ENCODE results near the gene BPIFB3.
"Not testable (repeated sequence)": the region's sequence is repeated elsewhere in the genome, so short reads cannot be mapped to it uniquely, and the experiment has no call there.

Gene BPIFB3

DNA sequence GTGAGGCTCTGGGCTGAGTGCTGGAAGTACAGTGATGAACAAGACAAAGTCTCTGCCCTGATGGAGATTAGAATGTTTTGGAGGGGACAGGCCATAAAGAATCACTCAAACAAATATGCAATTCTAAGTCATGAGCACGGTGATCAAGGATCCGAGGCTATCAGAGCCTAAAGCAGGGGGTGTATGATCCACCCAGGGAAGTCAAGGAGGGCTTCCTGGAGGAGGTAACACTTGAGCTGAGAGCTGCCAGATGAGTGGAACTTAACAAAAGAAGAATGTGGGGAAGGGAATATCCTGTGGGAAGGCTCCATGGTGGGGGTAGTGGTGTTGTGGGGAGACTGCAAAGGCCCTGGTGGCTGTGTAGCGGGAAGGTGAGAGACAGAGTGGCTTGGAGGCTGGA, 38.0 kb downstream of the BPIFB3 start:
- no peak for DNase-seq (ENCODE audit: low read depth)

DNA sequence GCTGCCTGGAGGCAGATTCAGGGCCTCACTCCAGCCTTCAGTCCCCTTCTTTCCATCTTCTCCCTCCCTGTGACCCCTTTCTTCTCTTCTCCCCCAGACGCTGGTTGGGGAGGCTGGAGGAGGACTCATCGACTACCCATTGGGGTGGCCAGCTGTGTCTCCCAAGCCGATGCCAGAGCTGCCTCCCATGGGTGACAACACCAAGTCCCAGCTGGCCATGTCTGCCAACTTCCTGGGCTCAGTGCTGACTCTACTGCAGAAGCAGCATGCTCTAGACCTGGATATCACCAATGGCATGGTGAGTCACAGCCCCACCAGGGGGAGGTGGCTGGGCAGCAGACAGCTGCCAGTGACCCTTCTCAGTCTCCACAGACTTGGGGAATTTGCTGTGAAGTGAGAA, 38.7 kb downstream of the BPIFB3 start:
- DNase-seq (ENCODE audit: low read depth): no peak

DNA sequence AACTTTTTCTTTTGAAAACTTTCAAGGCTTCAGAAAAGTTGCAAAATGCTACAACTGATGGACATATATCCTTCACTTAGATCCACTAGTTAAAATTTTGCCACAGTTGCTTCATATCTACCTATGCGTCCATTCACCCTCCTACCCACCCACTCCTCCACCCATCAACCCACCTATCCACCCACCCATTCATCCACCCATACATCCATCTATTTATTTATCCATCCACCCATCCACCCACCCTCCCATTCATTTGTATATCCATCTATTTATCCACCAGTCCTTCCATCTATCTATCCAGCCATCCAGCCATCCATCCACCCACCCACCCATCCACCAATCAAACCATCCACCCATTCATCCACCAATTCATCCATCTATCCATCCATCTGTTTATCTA, 39.4 kb downstream of the BPIFB3 start:
- DNase-seq (ENCODE audit: low read depth): no peak

DNA sequence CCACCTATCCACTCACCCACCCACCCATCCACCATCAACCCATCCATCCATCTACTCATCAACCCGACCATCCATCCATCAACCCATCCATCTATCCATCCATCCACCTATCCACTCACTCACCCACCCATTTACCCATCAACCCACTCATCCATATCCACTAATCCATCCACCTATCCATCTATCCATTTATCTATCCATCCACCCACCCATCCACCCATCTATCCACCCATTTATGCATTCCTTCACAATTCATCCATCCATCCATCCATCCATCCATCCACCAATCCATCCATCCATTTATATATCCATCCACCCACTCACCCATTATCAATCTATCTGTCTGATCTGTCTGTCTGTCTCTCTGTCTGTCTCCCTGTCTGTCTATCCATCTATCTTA, 39.9 kb downstream of the BPIFB3 start:
- DNase-seq (ENCODE audit: low read depth): no peak

DNA sequence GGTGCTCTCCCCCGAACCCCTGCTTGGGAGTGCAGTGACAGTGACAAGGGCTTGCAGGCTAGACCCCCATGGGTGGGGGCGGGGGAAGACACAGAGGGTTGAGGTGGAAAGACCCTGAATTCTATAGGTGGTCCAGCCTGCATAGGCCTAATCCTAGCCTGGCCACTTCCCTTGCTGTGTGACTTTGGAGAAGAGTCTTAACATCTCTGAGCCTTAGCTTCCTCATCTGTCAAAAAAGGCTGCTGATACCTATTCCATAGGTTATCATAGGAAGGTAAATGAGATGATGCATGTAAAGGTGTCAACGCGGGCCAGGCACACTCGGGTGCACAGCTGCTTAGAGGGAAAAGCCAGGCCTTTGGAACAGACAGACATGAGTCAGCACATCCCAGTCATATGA, 41.5 kb downstream of the BPIFB3 start:
- DNase-seq (ENCODE audit: low read depth): no peak

DNA sequence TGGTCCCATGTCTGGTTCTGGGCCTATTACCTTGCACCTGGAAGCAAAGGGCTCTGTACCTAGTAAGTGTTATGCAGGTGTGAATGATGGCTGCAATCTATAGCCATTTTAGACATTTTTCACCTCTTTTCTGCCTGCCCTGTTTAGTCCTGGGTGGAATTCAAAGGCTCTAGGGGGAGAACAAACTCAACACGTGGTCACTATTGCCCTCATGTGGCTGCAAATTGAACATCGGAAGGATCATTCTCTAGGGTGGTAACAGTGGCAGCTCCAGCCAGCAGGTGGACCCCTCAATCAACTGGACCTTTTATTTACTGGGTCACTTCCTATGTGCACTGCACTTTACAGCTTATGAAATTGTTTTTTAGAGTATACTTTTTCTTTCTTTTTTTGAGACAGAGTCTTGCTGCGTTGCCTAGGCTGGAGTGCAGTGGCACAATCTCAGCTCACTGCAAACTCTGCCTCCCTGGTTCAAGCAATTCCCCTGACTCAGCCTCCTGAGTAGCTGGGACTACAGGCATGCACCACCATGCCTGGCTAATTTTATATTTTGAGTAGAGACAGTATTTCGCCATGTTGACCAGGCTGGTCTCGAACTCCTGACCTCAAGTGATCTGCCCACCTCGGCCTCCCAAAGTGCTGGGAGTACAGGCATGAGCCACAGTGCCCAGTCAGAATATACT, 42.3 kb downstream of the BPIFB3 start:
- not testable (repeated sequence) for DNase-seq (ENCODE audit: low read depth)

DNA sequence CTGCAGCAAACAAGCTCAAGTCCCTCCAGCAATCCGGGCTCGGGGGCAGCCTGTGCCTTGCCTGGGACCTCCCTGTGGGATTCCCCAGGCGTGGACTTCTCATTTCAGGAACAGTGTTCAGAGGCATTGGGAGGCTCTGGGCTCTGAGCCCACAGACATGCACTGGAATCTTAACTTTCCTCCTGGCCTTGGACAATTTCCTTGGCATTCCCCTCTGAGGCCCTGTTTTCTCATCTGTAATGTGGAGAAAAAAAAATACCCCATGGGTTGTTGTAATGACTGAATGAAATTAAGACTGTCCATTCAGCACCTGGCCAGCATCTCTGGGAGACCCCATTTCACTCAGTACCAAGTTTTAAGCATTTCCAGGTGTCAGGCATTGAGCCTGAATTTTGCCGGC, 43.3 kb downstream of the BPIFB3 start:
- no peak for DNase-seq (ENCODE audit: low read depth)

DNA sequence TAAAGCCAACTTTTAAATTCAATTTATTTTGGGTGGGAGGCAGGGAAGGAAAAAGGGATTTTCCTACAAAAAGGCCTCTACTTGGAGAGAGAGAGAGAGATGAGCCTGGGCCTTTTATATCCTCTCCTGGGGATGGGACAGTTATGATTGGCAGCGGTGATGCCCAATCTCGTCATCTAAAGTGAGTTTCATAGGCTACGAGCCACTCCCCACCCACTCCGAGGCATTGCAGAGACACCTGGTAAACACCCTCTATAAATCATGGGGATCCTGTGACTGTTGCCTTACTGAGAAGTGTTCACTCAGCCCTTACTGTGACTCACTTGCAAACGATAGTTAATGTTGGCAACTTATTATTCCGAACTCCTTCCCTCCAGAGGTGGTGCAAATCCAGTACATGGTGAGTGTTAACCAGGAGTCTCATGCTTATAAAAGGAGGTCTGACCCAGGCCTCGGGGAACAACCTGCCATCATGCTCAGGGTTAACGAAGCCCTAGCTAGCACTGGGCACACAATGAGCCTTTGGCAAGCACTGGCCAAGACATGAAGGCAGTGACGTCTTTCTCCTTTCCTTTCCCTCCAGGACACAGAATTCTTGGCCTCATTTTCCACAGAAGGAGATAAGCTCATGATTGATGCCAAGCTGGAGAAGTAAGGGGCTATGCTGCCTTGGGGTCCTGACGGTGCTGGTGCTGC, 46.3 kb downstream of the BPIFB3 start:
- no peak for DNase-seq (ENCODE audit: low read depth)

DNA sequence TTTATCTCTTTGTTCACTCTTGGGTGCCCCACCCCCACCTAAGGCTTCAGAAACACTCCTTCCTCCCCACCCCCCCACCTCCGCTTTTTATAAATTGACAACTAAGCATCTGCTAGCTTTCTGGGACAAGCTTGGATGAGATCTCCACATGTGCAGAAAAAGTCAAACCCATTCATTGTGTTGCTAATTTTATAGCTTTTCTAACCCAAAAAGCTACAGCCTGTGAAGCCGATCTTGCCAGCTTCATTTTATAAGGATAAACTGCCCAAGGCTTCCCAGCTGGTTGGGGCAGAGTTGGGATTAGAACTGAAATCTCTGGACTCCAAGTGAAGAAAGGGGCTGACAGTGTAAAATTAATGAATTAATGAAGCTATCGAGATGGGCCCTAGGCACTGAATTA, 49.9 kb downstream of the BPIFB3 start:
- no peak for DNase-seq (ENCODE audit: low read depth)

DNA sequence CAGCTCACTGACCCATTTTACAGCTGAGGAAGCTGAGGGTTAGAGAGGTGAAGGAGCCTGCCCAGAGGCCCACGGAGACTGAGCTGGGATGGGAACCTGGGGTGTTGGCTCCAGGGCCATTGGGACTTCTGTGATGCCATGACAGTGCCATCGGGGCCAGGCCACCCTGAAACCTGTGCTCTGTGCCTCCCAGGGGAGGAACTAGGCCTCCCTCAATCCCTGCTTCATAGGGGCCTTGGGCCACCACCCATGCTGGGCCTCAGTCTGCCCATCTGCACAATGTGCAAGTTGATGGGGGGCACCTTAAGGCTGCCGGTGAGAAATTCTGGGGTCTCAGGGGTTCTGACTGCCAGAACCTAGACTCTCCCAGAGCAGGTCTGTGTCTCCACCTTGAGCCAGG, 50.6 kb downstream of the BPIFB3 start:
- no peak for DNase-seq (ENCODE audit: low read depth)

DNA sequence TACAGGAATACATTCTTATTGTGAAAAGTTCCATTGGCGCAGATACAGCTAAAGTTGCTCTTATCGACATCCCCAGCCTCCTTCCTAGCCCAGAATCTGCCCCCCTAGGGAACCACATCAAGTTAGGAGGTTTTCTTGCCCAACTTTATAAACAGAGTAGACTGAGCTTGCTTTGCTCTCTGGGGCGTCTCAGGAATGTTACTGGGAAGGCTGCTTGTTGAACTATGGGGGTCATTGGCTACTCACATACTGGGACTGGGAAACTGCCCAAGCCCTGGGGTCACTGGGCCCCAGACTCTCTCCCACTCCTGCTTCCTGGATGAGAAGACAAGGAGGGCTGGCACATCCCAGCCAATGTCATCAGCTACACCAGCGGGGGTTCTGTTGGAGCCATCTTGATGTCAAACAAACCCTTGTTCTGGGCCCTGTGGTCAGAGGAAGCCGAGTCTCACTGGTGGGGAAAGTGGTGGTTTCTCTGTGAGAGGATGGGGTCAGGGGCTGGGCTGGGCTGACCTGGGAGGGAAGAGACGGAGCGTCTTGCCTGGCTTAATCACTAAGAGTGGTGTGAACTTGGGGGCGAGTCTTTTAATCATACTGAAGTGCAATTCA, 51.7 kb downstream of the BPIFB3 start:
- DNase-seq (ENCODE audit: low read depth): no peak

DNA sequence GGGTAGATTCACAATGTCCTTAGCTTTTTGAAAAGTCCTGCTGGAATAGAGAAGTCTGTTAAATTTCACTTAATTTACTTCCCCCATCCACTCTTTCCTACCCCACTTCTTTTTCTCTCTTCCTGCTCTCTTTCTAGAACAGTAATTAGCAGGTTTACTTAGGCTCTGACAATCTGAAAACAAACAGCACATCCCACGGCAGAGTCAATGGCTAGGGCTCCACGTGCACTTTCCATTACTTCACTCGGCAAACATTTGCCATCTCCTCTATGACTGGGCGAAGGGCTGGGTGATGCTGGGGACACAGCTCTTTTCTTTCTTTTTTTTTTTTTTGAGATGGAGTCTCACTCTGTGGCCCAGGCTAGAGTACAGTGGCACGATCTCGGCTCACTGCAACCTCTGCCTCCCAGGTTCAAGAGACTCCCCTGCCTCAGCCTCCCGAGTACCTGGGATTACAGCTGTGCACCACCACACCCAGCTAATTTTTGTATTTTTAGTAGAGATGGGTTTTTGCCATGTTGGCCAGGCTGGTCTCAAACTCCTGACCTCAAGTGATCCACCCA, 52.4 kb downstream of the BPIFB3 start:
- not testable (repeated sequence) for DNase-seq (ENCODE audit: low read depth)

DNA sequence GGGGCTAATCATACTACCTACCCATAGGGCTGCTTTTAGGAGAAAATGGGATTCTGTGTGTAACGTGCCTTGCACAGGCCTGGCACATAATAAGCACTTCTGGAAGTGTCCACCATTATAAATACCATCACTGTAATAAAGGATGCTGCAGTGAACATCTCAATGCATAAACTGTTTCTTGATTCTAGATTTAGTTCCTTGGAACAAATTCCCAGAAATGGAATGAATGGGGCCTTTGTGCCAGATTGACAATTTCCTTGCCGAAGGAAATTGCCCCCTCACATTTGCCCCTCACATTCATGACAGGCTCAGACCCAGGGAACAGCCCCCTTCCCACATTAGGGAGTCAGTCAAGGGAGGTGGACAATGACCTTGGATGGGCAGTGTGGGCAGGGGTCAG, 55.0 kb downstream of the BPIFB3 start:
- DNase-seq (ENCODE audit: low read depth): no peak

DNA sequence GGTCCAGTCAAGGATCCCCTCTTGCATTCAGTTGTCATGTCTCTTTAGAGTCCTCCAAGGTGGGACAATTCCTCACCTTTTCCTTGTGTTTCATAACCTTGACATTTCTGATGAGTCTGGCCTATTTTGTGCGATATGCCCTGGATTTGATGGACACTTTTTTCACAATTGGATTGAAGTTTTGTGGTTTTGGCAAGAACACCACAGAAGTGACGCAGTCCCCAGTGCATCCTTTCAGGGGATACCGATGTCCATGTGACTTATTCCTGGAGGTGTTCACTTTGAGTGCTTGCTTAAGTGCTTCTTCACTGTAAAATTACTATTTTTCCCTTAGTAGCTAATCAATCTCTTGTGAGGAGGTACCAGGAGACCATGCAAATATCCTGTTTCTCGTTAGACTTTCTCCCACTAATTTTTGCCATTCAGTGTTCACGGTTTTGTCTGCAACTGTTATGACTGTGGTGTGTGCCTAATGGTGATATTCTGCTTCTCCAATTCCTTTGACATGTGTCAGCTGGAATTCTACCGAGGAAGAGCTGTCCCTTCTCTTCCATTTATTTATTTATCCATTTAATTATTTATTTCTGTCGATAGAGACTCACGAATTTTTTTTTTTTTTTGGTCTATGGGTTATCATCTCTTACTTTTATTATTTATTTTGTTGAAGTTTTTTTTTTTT, 56.6 kb downstream of the BPIFB3 start:
- no peak for DNase-seq (ENCODE audit: low read depth)

DNA sequence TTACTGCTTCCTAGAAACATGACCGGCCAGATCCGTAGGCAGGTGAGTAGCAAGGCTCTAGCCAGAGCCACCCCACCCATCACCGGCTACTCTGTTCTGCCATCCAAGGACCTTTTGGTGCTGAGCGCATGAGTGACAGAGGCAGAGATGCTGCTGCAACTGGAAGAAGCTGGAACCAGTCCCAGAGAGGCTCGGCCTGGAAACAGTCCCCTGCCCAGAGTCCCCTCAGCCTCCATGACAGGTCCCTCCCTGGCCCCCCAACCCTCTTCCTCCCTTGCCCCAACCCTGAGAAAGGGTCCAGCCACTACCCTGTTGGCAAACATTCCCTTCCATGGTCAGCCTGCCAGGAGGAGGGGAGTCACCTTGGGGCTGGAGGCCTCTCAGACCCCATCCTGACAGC, 57.6 kb downstream of the BPIFB3 start:
- DNase-seq (ENCODE audit: low read depth): no peak

DNA sequence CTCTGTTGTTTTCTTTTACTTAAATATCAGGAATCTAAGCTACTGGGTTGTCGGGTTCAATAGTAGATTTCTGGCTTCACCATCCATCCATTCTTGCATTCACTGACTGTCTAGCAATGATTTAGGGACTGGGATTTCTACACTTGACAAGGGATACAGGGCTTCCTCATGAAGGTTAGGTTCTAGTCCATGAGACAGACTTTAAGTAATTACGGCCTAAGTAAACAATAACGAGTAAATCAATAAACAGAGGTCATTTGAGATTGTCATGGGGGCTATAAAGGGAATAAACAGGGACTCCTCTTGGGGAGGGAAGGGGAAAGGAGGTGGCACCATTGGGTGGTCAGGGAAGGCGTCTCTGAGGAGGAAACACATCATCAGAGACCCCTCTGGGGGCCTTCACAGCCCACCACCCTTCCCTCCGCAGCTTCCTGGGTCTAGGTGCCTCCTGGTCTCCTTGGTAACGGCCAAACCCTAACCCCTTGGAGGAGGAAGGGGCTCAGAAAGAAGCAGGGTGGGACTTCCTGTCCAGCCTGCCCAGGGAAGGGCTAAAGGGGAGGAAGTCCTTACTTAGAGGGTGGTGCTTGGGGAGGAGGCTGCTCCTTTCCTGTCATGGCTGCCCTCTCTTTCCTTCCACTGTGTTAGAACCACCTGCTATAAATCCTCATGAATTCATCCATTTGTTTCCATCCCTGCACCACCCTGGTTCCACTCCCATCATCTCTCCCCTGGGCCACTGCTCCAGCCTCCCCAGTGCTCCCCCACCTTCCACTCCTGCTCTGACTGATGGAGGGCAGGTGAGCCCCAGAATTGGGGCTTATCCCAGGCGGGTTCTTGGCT, 59.1 kb downstream of the BPIFB3 start:
- DNase-seq (ENCODE audit: low read depth): no peak

DNA sequence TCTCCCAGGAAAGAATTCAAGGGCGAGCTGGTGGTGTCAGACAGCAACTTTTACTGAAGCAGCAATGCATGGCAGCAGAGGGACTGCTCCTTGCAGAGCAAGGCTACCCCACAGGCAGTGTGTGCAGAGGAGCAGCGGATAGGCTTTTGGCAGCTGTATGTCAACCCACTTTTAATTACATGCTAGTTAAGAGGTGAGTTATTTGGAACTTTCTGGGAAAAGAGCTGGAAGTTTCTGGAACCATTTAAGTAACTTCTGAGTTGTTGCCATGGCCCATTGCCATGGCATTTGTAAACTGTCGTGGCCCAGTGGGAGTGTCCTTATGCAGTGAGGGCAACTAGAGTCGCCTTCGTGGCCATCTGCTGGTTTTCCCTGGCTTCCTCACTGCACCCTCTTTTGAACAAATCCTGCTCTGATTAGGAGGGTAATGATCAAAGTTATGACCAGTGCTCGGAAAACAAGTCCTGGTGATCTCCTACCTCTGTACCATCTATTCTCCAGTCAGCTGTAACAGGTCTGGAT, 59.7 kb downstream of the BPIFB3 start:
- no peak for DNase-seq (ENCODE audit: low read depth)

DNA sequence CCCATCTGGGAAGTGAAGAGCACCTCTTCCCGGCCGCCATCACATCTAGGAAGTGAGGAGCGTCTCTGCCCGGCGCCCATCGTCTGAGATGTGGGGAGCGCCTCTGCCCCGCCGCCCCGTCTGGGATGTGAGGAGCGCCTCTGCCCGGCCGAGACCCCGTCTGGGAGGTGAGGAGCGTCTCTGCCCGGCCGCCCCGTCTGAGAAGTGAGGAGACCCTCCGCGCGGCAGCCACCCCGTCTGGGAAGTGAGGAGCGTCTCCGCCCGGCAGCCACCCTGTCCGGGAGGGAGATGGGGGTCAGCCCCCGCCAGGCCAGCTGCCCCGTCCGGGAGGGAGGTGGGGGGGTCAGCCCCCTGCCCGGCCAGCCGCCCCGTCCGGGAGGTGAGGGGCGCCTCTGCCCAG, 61.8 kb downstream of the BPIFB3 start:
- not testable (repeated sequence) for DNase-seq (ENCODE audit: low read depth)

DNA sequence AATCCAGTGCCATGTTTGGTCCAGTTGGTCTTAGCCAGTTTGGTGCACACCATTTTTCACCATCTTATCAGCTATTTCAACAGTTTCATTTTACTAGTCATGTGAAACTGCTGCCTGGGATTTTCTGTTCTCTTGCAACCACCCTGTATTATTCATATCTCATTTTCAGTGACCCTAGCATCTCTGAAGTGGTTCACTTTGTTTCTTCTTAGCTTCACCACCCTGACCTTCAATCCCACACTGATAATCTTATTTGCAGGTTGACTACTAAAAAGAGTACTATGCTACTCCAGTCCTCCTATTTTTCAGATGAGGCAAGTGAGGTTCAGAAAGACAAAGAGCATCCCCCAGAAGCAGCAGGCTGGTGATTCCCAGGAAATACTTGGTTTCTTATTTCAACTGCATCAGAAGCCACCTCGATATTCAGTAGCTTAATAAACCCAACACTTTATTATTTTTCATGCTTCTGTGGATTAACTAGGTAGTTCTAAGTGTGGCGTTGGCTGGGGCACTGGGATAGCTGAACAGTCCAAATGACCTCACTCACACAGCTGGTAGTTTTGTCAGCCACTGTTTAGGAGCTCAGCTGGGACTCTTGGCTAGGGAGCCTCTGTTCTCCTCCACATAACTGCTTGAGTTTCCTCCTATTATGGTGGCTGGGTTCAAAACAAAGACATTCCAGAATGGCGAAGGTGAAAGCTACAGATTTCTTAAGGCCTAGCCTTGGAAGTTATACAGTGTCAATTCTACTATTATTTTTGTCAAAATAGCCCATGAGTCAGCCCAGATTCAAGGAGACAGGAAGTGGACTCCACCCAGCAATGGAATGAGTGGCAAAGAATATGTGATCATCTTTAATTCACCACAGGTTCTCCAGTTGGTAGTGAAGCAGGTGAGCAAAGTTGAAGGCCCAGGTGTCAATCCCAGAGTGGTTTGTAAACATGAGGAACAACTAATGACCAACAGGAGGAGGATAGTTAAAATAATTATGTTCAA, 66.3 kb downstream of the BPIFB3 start:
- no peak for DNase-seq (ENCODE audit: low read depth)

DNA sequence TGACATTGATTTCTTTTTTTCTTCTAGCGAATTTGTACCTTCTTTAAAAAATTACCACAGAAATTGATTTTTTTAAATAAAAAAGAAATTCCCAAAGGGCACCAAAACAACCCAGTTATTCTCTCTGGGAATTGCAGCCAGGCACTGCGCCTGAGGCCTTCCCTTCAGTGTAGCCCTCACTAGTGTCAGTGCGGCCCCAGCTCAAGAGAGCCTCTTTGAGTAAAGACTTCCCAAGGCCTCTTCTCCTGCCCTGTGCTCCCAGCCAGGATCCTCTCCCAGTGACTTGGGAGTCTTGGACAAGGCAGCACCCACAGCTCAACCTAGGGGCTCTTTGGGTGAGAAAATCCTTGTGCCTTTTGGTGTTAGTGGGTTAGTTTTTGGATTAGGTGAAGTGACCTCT, 67.2 kb downstream of the BPIFB3 start:
- DNase-seq (ENCODE audit: low read depth): no peak
